ENCODE results near the gene PRKCH.

The PRKCH gene

DNA sequence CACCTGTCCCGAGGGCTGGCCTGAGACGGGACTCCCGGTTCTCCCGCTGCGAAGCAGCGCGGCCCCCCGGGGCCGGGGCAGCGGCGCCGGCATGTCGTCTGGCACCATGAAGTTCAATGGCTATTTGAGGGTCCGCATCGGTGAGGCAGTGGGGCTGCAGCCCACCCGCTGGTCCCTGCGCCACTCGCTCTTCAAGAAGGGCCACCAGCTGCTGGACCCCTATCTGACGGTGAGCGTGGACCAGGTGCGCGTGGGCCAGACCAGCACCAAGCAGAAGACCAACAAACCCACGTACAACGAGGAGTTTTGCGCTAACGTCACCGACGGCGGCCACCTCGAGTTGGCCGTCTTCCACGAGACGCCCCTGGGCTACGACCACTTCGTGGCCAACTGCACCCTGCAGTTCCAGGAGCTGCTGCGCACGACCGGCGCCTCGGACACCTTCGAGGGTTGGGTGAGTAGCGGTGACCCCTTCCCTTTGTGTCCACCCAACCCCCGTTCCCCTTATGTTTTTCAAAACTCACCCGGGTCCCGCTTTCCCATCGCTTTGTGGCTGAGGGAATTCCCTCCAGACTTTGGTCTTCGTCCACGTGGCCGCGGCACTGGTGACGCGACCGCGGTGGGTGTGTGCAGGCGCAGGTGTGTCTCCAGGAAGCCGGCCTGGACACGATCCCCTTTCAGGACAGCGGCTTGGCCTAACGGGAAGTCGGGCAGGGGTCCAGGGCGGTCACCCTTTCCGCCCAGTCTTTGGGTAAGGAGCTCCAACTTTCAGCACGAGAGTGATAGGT lies 826 bp downstream of the PRKCH start:
- Histone ChIP-seq H2AFZ (ENCODE audit: low read length) (peak overlapping the region; percentile 72; the same call in 1 of the 2 replicates), H3K9ac (ENCODE audit: low read depth, low read length, poor library complexity, severe bottlenecking) (peak overlapping the region; percentile 84), H3F3A (ENCODE audit: low read depth) (no peaks in the 10 kb centered on the region; the same call in 1 of the 2 replicates), H3K36me3 (ENCODE audit: insufficient read depth, low read length) (no peaks in the 10 kb centered on the region; the same call in 1 of the 2 replicates), H3K4me2 (ENCODE audit: low read depth, low read length, poor library complexity, severe bottlenecking) (peak overlapping the region; percentile 98), H3K4me3 (ENCODE audit: low read length, poor library complexity, severe bottlenecking) (peak overlapping the region; percentile 88), H3K9me3 (ENCODE audit: insufficient read depth, low read depth, low read length) (peaks cover 8% of the 10 kb centered on the region), H3K4me1 (ENCODE audit: insufficient read depth, low read length, poor library complexity, severe bottlenecking) (peaks cover 51% of the 10 kb centered on the region), H3K27me3 (ENCODE audit: insufficient read depth, low read length, poor library complexity, severe bottlenecking) (no peaks in the 10 kb centered on the region), H3K9me2 (replicated peaks; ENCODE audit: low read depth, low read length) (no peaks in the 10 kb centered on the region), H3K79me2 (ENCODE audit: insufficient read depth, low read length) (peaks cover 68% of the 10 kb centered on the region), H4K20me1 (ENCODE audit: insufficient read depth, low read length, poor library complexity, severe bottlenecking) (peaks cover 38% of the 10 kb centered on the region)
- TF ChIP-seq CTCF (conservative IDR thresholded peaks at IDR 0.05; ENCODE audit: low read length) (no peak), EZH2phosphoT487 (IDR thresholded peaks at IDR 0.05; ENCODE audit: borderline replicate concordance) (no peak)

GRCh38 chr14:61322799-61323290 lies 1.5 kb downstream of the PRKCH start:
- no peaks in the 10 kb centered on the region for H3K9me2 ChIP-seq (replicated peaks; ENCODE audit: low read depth, low read length)
- H3K9me3 ChIP-seq (ENCODE audit: insufficient read depth, low read depth, low read length): peaks cover 8% of the 10 kb centered on the region
- H3K4me1 ChIP-seq (ENCODE audit: insufficient read depth, low read length, poor library complexity, severe bottlenecking): peaks cover 57% of the 10 kb centered on the region
- peak overlapping the region; percentile 84 for H3K9ac ChIP-seq (ENCODE audit: low read depth, low read length, poor library complexity, severe bottlenecking)
- peak overlapping the region; percentile 88 for H3K4me3 ChIP-seq (ENCODE audit: low read length, poor library complexity, severe bottlenecking)
- no peaks in the 10 kb centered on the region for H3K27me3 ChIP-seq (ENCODE audit: insufficient read depth, low read length, poor library complexity, severe bottlenecking)
- H3F3A ChIP-seq (ENCODE audit: low read depth): no peaks in the 10 kb centered on the region; the same call in 1 of the 2 replicates
- H3K79me2 ChIP-seq (ENCODE audit: insufficient read depth, low read length): peaks cover 74% of the 10 kb centered on the region
- H3K36me3 ChIP-seq (ENCODE audit: insufficient read depth, low read length): no peaks in the 10 kb centered on the region; the same call in 1 of the 2 replicates
- no peak for TF ChIP-seq EZH2phosphoT487 (IDR thresholded peaks at IDR 0.05; ENCODE audit: borderline replicate concordance)
- no peak for TF ChIP-seq CTCF (conservative IDR thresholded peaks at IDR 0.05; ENCODE audit: low read length)
- H4K20me1 ChIP-seq (ENCODE audit: insufficient read depth, low read length, poor library complexity, severe bottlenecking): peaks cover 44% of the 10 kb centered on the region
- H3K4me2 ChIP-seq (ENCODE audit: low read depth, low read length, poor library complexity, severe bottlenecking): peak overlapping the region; percentile 98
- 0 out of 2 replicates have a peak overlapping the region, but pooled peaks have one; percentile 72 for H2AFZ ChIP-seq (ENCODE audit: low read length)

DNA sequence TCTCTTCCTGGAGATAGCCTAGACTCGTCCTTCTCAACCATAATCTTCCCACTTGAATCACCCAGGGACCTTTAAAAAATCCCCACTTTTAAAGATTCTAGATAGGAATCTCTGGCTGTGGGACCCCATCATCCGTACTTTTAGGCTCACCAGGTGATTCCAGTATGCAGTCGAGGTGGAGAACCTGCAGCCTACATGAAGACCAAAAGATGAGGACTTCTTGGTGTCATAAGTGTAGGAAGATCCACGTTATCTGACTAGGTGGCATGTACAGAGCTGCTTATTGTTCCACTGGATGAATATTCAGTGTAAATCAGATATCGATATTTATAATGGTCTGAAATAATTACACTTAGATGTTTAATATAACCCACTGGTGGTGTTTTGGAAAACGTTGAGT lies 2.6 kb downstream of the PRKCH start:
- Histone ChIP-seq H4K20me1 (ENCODE audit: insufficient read depth, low read length, poor library complexity, severe bottlenecking) (peaks cover 48% of the 10 kb centered on the region), H3K9ac (ENCODE audit: low read depth, low read length, poor library complexity, severe bottlenecking) (peak overlapping the region; percentile 84), H3K9me2 (replicated peaks; ENCODE audit: low read depth, low read length) (no peaks in the 10 kb centered on the region), H3K36me3 (ENCODE audit: insufficient read depth, low read length) (no peaks in the 10 kb centered on the region; the same call in 1 of the 2 replicates), H3K27me3 (ENCODE audit: insufficient read depth, low read length, poor library complexity, severe bottlenecking) (no peaks in the 10 kb centered on the region), H2AFZ (ENCODE audit: low read length) (no peak overlapping the region), H3F3A (ENCODE audit: low read depth) (no peaks in the 10 kb centered on the region; the same call in 1 of the 2 replicates), H3K4me3 (ENCODE audit: low read length, poor library complexity, severe bottlenecking) (peak overlapping the region; percentile 88), H3K4me2 (ENCODE audit: low read depth, low read length, poor library complexity, severe bottlenecking) (peak overlapping the region; percentile 98), H3K4me1 (ENCODE audit: insufficient read depth, low read length, poor library complexity, severe bottlenecking) (peaks cover 65% of the 10 kb centered on the region), H3K9me3 (ENCODE audit: insufficient read depth, low read depth, low read length) (peaks cover 8% of the 10 kb centered on the region), H3K79me2 (ENCODE audit: insufficient read depth, low read length) (peaks cover 86% of the 10 kb centered on the region)
- no peak for TF ChIP-seq EZH2phosphoT487 (IDR thresholded peaks at IDR 0.05; ENCODE audit: borderline replicate concordance)
- TF ChIP-seq CTCF (conservative IDR thresholded peaks at IDR 0.05; ENCODE audit: low read length): no peak

Measured in Loucy (cell line).